ENCODE results near the gene GRK1.

GRK1 gene

DNA sequence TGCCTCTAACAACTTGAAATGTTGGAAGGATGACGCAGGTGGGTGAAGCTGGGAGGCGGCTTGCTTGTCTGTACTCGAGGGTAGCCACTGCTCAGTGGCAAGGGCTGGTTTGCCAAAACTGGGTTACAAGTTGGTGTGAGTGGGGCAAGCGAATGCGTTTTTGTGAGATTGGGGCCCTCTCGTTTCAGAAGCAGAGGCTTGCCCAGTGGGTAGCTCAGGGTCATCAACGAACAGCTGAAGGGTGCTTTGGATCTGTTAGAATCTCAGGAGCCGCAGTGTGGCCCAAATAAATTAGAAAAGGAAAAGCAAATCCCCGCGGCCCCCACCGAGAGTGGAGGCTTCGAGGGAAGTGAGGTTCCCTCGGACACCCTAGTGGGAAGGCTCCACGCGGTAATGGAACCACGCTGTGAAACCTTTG lies 16.3 kb upstream of the GRK1 start:
- no peak for DNase-seq (ENCODE audit: low read depth, low spot score)
- peaks cover 13% of the 10 kb centered on the region for H3K4me1 ChIP-seq (ENCODE audit: insufficient read depth, insufficient read length)
- no peak overlapping the region for H3K4me3 ChIP-seq (ENCODE audit: insufficient read length, low read depth)
- H3K36me3 ChIP-seq (ENCODE audit: insufficient read depth, insufficient read length, low read length): peaks cover 2% of the 10 kb centered on the region
- H3K9ac ChIP-seq (ENCODE audit: insufficient read length, low read depth): no peak overlapping the region
- no peak for TF ChIP-seq YY1 (IDR thresholded peaks at IDR 0.05; ENCODE audit: insufficient read depth, insufficient read length)
- no peak for TF ChIP-seq SUZ12 (IDR thresholded peaks at IDR 0.05; ENCODE audit: extremely low read depth, insufficient read depth, insufficient read length)
- TF ChIP-seq ZNF274 (IDR thresholded peaks at IDR 0.05; ENCODE audit: low read depth, low read length): no peak
- no peaks in the 10 kb centered on the region for H3K27me3 ChIP-seq (ENCODE audit: insufficient read depth, insufficient read length)
- H3K9me3 ChIP-seq (ENCODE audit: insufficient read depth, low read length): no peaks in the 10 kb centered on the region

DNA sequence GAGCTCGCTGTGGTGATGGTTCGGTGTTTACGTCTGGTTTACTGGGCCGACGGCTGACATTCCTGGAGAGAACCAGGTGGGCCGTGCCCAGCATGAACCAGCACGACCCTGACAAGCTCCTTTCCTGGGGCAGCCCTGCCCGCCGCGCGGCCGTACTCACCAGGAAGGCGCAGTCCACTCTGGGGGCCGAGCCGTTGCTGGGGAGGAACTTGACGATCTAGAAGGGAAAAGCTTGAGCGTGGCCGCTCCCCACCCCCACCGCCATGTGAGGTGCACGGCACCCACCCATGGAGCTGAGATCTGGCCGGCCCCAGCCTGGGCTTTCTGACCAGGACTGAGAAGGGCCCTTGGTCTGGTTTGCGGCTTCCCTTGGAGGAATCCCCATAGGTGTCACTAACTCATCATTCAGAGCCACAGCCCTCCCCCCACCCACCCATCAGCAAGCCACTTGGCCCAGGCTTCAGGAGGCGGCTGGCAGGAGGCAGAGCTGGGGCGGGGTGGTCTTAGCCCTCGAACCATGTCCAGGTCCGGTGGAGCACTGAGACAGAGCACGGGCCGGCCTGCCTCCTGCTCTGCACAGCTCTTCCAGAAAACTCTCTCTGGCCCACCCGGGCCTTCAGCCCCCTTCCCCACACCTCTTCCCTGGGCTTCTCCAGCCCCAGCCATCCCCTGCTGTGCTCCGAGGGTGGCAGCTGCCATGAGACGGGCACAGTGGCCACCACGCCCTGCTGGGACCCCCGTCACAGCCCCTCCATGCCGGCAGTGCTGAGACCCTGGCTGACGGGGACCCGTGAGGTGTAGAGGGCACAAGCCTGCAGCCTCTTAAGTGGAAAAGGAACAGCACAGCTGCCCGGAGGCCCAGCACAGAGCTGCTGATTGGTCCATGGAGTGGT lies 15.3 kb upstream of the GRK1 start:
- Histone ChIP-seq H3K4me1 (ENCODE audit: insufficient read depth, insufficient read length) (peaks cover 13% of the 10 kb centered on the region), H3K9ac (ENCODE audit: insufficient read length, low read depth) (no peak overlapping the region), H3K36me3 (ENCODE audit: insufficient read depth, insufficient read length, low read length) (peaks cover 2% of the 10 kb centered on the region), H3K27me3 (ENCODE audit: insufficient read depth, insufficient read length) (no peaks in the 10 kb centered on the region), H3K4me3 (ENCODE audit: insufficient read length, low read depth) (no peak overlapping the region), H3K9me3 (ENCODE audit: insufficient read depth, low read length) (no peaks in the 10 kb centered on the region)
- TF ChIP-seq YY1 (IDR thresholded peaks at IDR 0.05; ENCODE audit: insufficient read depth, insufficient read length): no peak
- no peak for TF ChIP-seq ZNF274 (IDR thresholded peaks at IDR 0.05; ENCODE audit: low read depth, low read length)
- TF ChIP-seq SUZ12 (IDR thresholded peaks at IDR 0.05; ENCODE audit: extremely low read depth, insufficient read depth, insufficient read length): no peak
- no peak for DNase-seq (ENCODE audit: low read depth, low spot score)

DNA sequence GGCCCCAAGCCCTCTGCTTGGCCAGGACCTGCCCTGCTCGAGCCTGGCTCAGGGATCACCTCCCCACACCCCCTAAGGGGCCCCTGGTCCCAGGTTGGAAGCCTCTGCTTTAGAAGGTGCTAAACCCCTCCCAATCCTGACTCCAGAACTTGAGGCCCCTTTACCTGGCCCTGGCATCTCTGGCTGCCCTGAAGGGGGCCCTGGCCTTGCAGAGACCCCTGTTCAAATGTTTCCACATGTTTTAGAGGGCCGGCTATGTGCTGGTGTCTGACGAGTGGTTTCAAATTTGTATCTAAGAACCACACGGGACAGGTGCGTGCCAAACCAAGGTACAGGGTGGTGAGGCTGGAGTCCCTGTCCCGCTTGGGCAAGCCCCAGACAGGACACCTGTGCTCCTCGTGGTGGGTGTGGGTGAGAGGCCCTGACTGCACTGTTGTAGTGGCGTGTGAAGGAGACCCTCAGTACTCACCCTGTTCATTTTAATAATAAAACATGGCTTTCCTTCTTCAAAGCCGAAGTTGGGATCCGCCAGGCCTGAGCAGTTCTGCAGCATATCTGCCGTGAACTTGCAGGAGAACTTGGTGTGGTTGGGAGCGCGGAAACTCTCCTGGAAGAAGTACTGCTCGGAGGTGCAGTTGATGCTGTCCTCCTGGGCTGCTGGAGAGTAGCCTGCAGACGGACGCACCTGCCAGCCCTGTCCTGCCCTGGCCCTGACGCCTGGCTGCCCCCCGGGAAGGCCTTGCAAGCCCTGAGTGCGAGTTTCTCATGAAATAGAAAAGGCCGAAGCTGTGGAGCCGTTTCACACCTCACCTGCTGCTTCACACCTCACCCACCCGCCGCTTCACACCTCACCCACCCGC lies 14.4 kb upstream of the GRK1 start:
- TF ChIP-seq YY1 (IDR thresholded peaks at IDR 0.05; ENCODE audit: insufficient read depth, insufficient read length) (no peak), SUZ12 (IDR thresholded peaks at IDR 0.05; ENCODE audit: extremely low read depth, insufficient read depth, insufficient read length) (no peak), ZNF274 (IDR thresholded peaks at IDR 0.05; ENCODE audit: low read depth, low read length) (no peak)
- H3K27me3 ChIP-seq (ENCODE audit: insufficient read depth, insufficient read length): no peaks in the 10 kb centered on the region
- H3K9ac ChIP-seq (ENCODE audit: insufficient read length, low read depth): no peak overlapping the region
- no peak for DNase-seq (ENCODE audit: low read depth, low spot score)
- H3K4me1 ChIP-seq (ENCODE audit: insufficient read depth, insufficient read length): peaks cover 13% of the 10 kb centered on the region
- H3K36me3 ChIP-seq (ENCODE audit: insufficient read depth, insufficient read length, low read length): peaks cover 2% of the 10 kb centered on the region
- no peak overlapping the region for H3K4me3 ChIP-seq (ENCODE audit: insufficient read length, low read depth)
- H3K9me3 ChIP-seq (ENCODE audit: insufficient read depth, low read length): no peaks in the 10 kb centered on the region

DNA sequence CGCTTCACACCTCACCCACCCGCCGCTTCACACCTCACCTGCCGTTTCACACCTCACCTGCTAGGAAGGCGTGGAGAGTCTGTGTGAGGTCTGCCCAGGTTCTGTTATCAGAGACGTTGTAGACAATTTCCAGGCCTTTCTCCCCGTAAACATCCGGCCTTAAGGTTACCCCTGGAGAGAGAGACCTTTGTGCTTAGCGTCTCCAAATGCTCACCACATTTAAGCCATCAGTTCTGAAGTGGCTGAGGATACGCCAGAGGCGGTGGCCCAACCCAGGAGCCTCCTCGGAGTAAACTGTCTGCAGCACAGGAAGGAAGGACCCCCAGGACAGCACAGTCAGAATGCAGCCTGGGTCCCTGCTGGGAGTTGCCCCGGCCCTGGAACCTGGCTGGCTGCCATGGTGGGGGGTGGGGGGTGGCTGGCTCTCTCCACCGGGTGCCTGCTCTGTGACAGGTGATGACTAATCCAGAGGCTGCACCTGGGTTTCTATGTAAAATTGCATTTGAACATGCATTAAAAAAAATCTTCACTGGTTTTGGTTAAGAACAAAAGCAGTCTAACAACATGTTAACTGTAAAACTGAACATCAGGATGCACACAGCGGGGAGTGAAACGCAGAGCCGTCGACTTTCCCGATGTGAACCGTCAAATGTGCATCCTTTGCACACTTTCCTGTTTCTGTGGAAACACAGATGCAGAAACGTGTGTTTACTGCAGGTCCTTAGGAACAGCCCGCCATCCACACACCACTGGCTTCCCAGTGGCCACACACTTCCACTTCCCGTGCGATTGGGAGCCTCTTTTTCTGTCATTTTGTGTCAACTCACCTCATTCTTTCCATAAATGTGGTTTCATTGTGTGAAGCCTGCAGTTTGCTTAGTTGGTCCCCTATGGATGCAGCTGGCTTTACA lies 13.5 kb upstream of the GRK1 start:
- peaks cover 13% of the 10 kb centered on the region for H3K4me1 ChIP-seq (ENCODE audit: insufficient read depth, insufficient read length)
- no peak overlapping the region for H3K4me3 ChIP-seq (ENCODE audit: insufficient read length, low read depth)
- no peak for TF ChIP-seq ZNF274 (IDR thresholded peaks at IDR 0.05; ENCODE audit: low read depth, low read length)
- no peak for TF ChIP-seq YY1 (IDR thresholded peaks at IDR 0.05; ENCODE audit: insufficient read depth, insufficient read length)
- TF ChIP-seq SUZ12 (IDR thresholded peaks at IDR 0.05; ENCODE audit: extremely low read depth, insufficient read depth, insufficient read length): no peak
- DNase-seq (ENCODE audit: low read depth, low spot score): no peak
- H3K27me3 ChIP-seq (ENCODE audit: insufficient read depth, insufficient read length): no peaks in the 10 kb centered on the region
- H3K9me3 ChIP-seq (ENCODE audit: insufficient read depth, low read length): no peaks in the 10 kb centered on the region
- H3K9ac ChIP-seq (ENCODE audit: insufficient read length, low read depth): no peak overlapping the region
- H3K36me3 ChIP-seq (ENCODE audit: insufficient read depth, insufficient read length, low read length): no peaks in the 10 kb centered on the region

DNA sequence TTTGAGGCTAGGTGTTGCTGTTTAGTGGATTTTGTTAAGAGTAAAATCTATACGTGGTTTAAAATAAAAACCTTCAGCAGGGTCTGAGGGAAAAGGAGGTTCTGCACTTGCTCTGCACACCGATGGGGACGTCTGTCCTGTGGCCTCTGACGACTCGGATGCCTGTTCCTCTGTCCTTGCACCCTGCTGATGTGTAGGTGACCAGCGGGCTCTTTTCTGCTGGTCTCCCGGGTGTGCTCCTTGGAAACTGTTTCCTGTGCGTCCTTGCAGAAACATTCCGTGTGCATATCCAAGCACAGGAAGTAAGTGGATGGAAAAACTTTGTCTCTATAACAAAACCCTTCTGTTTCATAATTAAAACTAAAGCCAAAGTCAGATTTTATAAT lies 12.9 kb upstream of the GRK1 start:
- no peaks in the 10 kb centered on the region for H3K36me3 ChIP-seq (ENCODE audit: insufficient read depth, insufficient read length, low read length)
- H3K9me3 ChIP-seq (ENCODE audit: insufficient read depth, low read length): no peaks in the 10 kb centered on the region
- H3K4me1 ChIP-seq (ENCODE audit: insufficient read depth, insufficient read length): peaks cover 13% of the 10 kb centered on the region
- TF ChIP-seq ZNF274 (IDR thresholded peaks at IDR 0.05; ENCODE audit: low read depth, low read length) (no peak), SUZ12 (IDR thresholded peaks at IDR 0.05; ENCODE audit: extremely low read depth, insufficient read depth, insufficient read length) (no peak), YY1 (IDR thresholded peaks at IDR 0.05; ENCODE audit: insufficient read depth, insufficient read length) (no peak)
- H3K27me3 ChIP-seq (ENCODE audit: insufficient read depth, insufficient read length): no peaks in the 10 kb centered on the region
- no peak overlapping the region for H3K9ac ChIP-seq (ENCODE audit: insufficient read length, low read depth)
- H3K4me3 ChIP-seq (ENCODE audit: insufficient read length, low read depth): no peak overlapping the region
- DNase-seq (ENCODE audit: low read depth, low spot score): no peak

DNA sequence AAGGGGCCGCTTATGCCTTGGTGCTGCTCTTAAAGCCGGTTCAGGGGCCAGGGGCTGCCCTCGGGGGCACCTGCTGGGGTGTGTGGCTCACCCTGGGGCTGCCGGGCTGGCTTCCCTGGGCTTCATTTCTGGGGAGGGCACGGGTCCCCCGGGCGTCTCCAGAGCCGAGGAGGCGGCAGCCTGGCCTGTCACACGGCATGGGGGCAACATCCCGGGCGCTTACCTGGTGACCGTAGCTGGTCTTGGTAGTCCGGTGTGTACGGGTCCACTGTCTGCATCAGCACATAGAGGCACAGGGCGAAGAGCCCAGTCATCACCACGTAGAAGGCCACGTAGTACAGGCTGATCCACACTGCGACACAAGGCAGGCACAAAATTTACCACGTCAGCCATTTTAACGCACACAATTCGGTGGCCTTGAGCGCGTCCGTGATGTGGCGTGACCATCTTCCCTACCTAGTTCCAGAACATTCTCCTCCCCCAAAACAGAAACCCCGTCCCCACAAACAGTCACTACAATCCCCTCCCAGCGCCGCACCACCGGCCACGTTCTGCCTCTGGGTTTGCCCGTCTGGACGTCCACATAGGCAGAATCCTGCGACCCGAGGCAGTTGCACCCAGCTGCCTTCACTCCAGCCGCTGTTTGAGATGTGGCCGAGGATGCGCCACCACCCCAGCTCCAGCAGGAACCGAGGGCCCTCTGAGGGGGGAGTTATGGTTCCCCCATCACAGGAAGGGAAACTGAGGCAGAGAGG lies 12.3 kb upstream of the GRK1 start:
- H3K9ac ChIP-seq (ENCODE audit: insufficient read length, low read depth): no peak overlapping the region
- H3K4me3 ChIP-seq (ENCODE audit: insufficient read length, low read depth): no peak overlapping the region
- peaks cover 13% of the 10 kb centered on the region for H3K4me1 ChIP-seq (ENCODE audit: insufficient read depth, insufficient read length)

More for the DNA sequence above, 12.3 kb upstream of the GRK1 start:
- H3K36me3 ChIP-seq (ENCODE audit: insufficient read depth, insufficient read length, low read length): no peaks in the 10 kb centered on the region
- TF ChIP-seq YY1 (IDR thresholded peaks at IDR 0.05; ENCODE audit: insufficient read depth, insufficient read length): no peak
- no peak for TF ChIP-seq ZNF274 (IDR thresholded peaks at IDR 0.05; ENCODE audit: low read depth, low read length)
- TF ChIP-seq SUZ12 (IDR thresholded peaks at IDR 0.05; ENCODE audit: extremely low read depth, insufficient read depth, insufficient read length): no peak
- no peaks in the 10 kb centered on the region for H3K9me3 ChIP-seq (ENCODE audit: insufficient read depth, low read length)
- H3K27me3 ChIP-seq (ENCODE audit: insufficient read depth, insufficient read length): no peaks in the 10 kb centered on the region
- DNase-seq (ENCODE audit: low read depth, low spot score): no peak
